ENCODE measurements around the gene PRICKLE4.

PRICKLE4 gene, protein sequence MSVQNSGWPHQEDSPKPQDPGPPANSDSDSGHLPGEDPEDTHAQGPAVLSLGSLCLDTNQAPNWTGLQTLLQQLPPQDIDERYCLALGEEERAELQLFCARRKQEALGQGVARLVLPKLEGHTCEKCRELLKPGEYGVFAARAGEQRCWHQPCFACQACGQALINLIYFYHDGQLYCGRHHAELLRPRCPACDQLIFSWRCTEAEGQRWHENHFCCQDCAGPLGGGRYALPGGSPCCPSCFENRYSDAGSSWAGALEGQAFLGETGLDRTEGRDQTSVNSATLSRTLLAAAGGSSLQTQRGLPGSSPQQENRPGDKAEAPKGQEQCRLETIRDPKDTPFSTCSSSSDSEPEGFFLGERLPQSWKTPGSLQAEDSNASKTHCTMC

DNA sequence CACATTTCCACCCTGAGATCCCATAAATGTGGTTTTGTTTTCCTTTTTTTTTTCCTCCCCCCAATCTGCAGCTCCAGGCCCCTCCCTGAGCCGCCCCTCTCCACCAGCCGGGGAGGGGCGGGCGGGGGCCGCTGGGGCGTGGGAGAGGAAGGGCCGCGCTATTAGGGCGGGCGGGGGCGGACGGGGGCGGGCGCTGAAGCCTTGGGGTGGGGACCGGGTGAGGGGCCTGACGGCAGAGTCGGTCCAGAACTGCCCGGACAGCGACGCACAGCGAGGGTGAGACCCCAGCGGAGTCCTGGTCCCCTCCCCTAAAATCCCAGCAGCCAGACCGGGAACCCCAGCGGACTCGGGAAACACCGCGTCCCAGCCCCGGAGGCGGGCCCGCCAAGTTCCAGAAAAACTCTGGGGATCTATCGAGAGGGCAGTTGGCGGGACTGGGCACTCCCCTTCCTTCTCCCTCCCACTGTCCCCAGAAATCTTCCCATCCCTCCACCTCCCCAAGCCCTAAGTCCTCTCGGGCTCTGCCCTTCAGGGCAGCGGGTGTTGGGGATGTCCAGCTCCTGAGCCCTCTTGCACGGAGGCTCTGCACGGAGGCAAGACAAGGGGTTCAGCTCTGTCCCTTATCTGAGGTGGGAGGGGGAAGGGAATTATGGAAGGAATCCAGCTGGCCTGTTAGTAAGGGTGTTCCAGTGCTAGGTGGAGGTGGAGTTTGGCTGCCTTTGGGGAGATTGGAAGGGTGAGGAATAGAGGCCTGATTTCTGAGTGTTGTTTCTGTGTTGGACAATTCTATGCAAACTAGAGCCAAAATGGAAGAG, at the start of gene PRICKLE4:
PRICKLE4 (plus strand) TSS at position 232 of the 815 bp plus-strand sequence. CDS start 2,692 bp downstream, outside the sequence.
- peak; percentile 58 for ATAC-seq

DNA sequence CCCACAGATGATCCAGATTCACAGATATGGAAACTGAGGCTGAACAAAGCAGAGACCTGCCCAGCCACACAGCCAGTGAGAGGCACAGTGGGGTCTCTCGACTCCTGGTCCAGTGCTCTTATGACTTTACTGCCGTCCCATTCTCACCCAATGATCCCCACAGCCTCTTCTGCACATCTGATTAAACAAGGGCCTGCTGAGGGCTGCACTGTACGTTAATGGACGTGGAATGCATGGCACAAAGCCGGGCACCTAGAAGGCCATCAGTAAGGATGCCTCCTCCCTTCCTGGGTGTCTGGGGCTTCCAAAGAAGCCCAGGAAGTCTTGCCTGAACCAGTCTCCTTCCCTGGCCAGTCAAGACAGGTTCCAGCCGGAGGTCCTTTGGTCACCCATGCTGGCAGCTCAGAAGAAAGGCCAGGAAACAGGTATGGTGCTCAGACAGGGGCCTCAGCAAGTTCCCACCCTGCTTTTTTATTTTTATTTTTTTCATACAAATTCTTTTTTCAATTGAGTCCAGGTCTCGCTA, 49.0 kb upstream of the PRICKLE4 start:
- no peak for ATAC-seq
- no peak for TF ChIP-seq ZFP3 (CRISPR knock-in tag; IDR thresholded peaks at IDR 0.05)
- no peak for TF ChIP-seq ARNTL (CRISPR knock-in tag; IDR thresholded peaks at IDR 0.05; ENCODE audit: borderline replicate concordance, low read depth)
- no peak for TF ChIP-seq TOX (CRISPR knock-in tag; IDR thresholded peaks at IDR 0.05; ENCODE audit: borderline replicate concordance)
- TF ChIP-seq, protein P1, sequence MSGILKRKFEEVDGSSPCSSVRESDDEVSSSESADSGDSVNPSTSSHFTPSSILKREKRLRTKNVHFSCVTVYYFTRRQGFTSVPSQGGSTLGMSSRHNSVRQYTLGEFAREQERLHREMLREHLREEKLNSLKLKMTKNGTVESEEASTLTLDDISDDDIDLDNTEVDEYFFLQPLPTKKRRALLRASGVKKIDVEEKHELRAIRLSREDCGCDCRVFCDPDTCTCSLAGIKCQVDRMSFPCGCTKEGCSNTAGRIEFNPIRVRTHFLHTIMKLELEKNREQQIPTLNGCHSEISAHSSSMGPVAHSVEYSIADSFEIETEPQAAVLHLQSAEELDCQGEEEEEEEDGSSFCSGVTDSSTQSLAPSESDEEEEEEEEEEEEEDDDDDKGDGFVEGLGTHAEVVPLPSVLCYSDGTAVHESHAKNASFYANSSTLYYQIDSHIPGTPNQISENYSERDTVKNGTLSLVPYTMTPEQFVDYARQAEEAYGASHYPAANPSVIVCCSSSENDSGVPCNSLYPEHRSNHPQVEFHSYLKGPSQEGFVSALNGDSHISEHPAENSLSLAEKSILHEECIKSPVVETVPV (CRISPR knock-in tag; IDR thresholded peaks at IDR 0.05), result no peak

More for the DNA sequence above, at the start of gene PRICKLE4:
- TF ChIP-seq ESRRG (CRISPR knock-in tag; IDR thresholded peaks at IDR 0.05), result no peak

DNA sequence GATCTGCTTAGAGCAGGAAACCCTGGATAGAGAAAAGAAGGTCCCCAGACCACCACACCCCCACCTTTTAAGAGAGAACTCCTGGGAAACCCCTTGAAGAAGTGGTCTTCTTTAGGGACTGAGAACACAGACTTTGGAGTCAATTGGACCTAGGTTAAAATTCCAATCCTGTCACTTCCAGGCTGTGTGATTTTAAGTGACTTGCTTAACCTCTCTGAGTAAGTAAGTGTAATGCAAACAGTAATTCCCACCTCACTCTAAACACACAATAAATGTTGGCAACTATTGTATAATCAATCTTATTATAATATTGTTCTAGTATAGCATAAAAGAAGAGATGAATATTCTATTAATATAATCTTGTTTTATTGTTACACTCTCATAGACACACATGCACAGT, 48.4 kb upstream of the PRICKLE4 start:
- TF ChIP-seq ZFP3 (CRISPR knock-in tag; IDR thresholded peaks at IDR 0.05), result no peak
- TF ChIP-seq, protein P2, sequence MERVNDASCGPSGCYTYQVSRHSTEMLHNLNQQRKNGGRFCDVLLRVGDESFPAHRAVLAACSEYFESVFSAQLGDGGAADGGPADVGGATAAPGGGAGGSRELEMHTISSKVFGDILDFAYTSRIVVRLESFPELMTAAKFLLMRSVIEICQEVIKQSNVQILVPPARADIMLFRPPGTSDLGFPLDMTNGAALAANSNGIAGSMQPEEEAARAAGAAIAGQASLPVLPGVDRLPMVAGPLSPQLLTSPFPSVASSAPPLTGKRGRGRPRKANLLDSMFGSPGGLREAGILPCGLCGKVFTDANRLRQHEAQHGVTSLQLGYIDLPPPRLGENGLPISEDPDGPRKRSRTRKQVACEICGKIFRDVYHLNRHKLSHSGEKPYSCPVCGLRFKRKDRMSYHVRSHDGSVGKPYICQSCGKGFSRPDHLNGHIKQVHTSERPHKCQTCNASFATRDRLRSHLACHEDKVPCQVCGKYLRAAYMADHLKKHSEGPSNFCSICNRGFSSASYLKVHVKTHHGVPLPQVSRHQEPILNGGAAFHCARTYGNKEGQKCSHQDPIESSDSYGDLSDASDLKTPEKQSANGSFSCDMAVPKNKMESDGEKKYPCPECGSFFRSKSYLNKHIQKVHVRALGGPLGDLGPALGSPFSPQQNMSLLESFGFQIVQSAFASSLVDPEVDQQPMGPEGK (CRISPR knock-in tag; IDR thresholded peaks at IDR 0.05; ENCODE audit: borderline replicate concordance), result no peak
- TF ChIP-seq, protein P3, sequence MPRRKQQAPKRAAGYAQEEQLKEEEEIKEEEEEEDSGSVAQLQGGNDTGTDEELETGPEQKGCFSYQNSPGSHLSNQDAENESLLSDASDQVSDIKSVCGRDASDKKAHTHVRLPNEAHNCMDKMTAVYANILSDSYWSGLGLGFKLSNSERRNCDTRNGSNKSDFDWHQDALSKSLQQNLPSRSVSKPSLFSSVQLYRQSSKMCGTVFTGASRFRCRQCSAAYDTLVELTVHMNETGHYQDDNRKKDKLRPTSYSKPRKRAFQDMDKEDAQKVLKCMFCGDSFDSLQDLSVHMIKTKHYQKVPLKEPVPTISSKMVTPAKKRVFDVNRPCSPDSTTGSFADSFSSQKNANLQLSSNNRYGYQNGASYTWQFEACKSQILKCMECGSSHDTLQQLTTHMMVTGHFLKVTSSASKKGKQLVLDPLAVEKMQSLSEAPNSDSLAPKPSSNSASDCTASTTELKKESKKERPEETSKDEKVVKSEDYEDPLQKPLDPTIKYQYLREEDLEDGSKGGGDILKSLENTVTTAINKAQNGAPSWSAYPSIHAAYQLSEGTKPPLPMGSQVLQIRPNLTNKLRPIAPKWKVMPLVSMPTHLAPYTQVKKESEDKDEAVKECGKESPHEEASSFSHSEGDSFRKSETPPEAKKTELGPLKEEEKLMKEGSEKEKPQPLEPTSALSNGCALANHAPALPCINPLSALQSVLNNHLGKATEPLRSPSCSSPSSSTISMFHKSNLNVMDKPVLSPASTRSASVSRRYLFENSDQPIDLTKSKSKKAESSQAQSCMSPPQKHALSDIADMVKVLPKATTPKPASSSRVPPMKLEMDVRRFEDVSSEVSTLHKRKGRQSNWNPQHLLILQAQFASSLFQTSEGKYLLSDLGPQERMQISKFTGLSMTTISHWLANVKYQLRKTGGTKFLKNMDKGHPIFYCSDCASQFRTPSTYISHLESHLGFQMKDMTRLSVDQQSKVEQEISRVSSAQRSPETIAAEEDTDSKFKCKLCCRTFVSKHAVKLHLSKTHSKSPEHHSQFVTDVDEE (CRISPR knock-in tag; IDR thresholded peaks at IDR 0.05), result no peak
- TF ChIP-seq ZNF70 (CRISPR knock-in tag; IDR thresholded peaks at IDR 0.05), result no peak
- no peak for TF ChIP-seq TOX (CRISPR knock-in tag; IDR thresholded peaks at IDR 0.05; ENCODE audit: borderline replicate concordance)
- no peak for TF ChIP-seq OSR1 (CRISPR knock-in tag; IDR thresholded peaks at IDR 0.05)
- no peak for TF ChIP-seq ESRRG (CRISPR knock-in tag; IDR thresholded peaks at IDR 0.05)
- TF ChIP-seq, protein P1 (CRISPR knock-in tag; IDR thresholded peaks at IDR 0.05), result no peak
- no peak for TF ChIP-seq PPARA (CRISPR knock-in tag; IDR thresholded peaks at IDR 0.05; ENCODE audit: borderline replicate concordance)
- no peak for TF ChIP-seq BACH2 (CRISPR knock-in tag; IDR thresholded peaks at IDR 0.05; ENCODE audit: borderline replicate concordance)
- no peak for TF ChIP-seq TCF4 (CRISPR knock-in tag; IDR thresholded peaks at IDR 0.05; ENCODE audit: borderline replicate concordance)
- TF ChIP-seq ISL1 (CRISPR knock-in tag; IDR thresholded peaks at IDR 0.05), result no peak
- no peak for TF ChIP-seq GLIS3 (CRISPR knock-in tag; IDR thresholded peaks at IDR 0.05)
- no peak for TF ChIP-seq ARNTL (CRISPR knock-in tag; IDR thresholded peaks at IDR 0.05; ENCODE audit: borderline replicate concordance, low read depth)
- TF ChIP-seq CSDC2 (CRISPR knock-in tag; IDR thresholded peaks at IDR 0.05), result no peak
- no peak for TF ChIP-seq ZFP30 (CRISPR knock-in tag; IDR thresholded peaks at IDR 0.05)
- TF ChIP-seq RARB (CRISPR knock-in tag; IDR thresholded peaks at IDR 0.05), result no peak
- no peak for TF ChIP-seq ZNF8 (CRISPR knock-in tag; IDR thresholded peaks at IDR 0.05)
- TF ChIP-seq ZNF565 (CRISPR knock-in tag; conservative IDR thresholded peaks at IDR 0.05; ENCODE audit: low read depth), result no peak
- ATAC-seq, result no peak
